IPS-11a (cell line): Measurements from ENCODE around the gene AUH.

ENCODE experiments used
- H3K4me3 ChIP-seq: one replicate; pipeline ENCODE4 v1.5.1; 2013; ENCODE audit warnings: low read depth, low read length, control low read depth

AUH gene

GRCh38 chr9:91298311-91298710 is 63.4 kb downstream of the AUH start:
- no peak overlapping the region for H3K4me3 ChIP-seq

- H3K4me3 ChIP-seq = no peak overlapping the region
These were observed 64.4 kb downstream of the AUH start for GRCh38 chr9:91297306-91297705.

- H3K4me3 ChIP-seq = no peak overlapping the region
These were observed 65.4 kb downstream of the AUH start for GRCh38 chr9:91296354-91296753.

DNA sequence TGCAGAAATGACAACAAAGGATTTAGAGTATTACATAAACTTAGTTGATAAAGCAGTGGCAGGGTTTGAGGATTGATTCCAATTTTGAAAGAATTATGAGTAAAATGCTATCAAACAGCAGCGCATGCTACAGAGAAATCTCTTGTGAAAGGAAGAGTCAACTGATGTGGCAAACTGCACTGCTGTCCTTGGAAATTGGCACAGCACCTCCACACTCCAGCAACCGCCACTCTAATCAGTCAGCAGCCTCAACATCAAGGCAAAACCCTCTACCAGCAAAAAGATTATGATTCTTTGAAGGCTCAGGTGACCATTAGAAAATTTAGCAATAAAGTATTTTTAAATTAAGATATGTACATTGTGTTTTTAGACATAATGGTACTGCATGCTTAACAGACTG is 66.4 kb downstream of the AUH start:
- no peak overlapping the region for H3K4me3 ChIP-seq

- no peak overlapping the region for H3K4me3 ChIP-seq
These were observed 69.9 kb downstream of the AUH start for GRCh38 chr9:91291866-91292265.

- no peak overlapping the region for H3K4me3 ChIP-seq
These were observed 72.5 kb downstream of the AUH start for GRCh38 chr9:91289244-91289643.

- H3K4me3 ChIP-seq = no peak overlapping the region
These were observed 75.9 kb downstream of the AUH start for GRCh38 chr9:91285729-91286353.

- H3K4me3 ChIP-seq = no peak overlapping the region
These were observed 79.4 kb downstream of the AUH start for GRCh38 chr9:91282292-91282691.

GRCh38 chr9:91279296-91280204 is 82.2 kb downstream of the AUH start:
- H3K4me3 ChIP-seq = no peak overlapping the region

DNA sequence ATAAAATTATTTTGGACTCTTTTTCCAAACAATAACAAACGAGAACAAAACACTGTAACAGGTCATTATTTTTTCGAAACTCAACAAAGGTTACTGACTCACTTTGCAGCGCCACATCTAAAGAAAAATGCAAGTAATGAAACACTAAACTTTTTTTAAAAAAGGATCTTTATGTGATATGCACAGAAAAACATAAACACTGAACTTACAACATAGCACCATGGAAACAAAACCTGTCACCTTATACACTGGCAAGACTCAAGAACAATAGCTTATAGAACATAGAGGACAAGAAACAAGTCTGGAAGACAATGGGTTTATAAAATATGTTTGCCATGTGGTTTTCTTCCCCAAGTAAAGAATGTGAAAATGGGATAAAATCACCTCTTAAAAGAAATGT is 85.2 kb downstream of the AUH start:
- H3K4me3 ChIP-seq = no peak overlapping the region

DNA sequence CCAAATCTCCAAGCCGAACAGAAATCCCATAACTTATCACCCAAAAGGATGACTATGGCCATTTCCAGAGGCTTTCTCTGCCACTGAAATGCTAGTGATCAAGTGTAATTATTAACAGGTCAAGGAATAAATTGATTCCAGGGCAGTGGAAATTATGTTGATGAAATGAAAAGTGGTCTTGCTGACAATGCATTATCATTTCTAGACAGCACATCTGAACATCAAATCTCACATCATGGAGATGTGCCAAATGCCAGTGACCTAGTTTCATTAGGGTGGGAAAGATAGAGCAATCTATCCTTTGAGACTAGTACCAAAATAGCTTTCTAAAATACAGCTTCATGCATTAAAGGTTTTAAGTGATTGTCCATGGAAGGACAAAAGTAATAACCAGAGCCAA is 86.1 kb downstream of the AUH start:
- no peak overlapping the region for H3K4me3 ChIP-seq

- no peak overlapping the region for H3K4me3 ChIP-seq
These were observed 86.7 kb downstream of the AUH start for GRCh38 chr9:91274949-91275492.

- H3K4me3 ChIP-seq = no peak overlapping the region
These were observed 87.7 kb downstream of the AUH start for GRCh38 chr9:91273853-91274552.

GRCh38 chr9:91271156-91271555 is 90.6 kb downstream of the AUH start:
- no peak overlapping the region for H3K4me3 ChIP-seq

DNA sequence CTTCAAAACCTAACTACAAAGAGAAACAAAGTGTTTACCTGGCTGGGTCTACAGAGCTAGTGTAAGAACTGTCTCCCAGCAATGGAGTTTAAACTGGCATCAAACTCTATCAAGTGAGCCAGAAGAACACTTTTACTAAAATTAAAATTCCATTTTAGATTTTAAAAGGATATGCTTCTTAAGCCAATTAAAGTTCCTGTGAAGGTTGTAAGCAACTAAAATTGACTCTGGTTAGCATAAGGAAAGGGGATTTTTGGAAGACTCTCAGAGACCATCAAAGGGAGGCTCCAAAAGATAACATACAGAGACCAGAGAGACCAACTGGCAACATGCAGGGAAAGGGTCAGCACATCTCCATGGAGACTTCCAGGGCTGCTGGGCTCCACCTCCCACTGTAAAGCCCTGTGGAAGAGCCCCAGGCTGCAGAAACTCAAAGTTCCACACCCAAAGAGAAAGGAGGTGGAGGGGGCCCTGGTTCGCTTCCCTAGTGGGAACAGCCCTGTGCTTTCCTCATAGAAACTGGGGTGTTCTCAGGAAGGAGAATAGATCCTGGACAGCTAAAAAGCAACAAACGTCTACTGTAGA is 91.7 kb downstream of the AUH start:
- H3K4me3 ChIP-seq = no peak overlapping the region

- no peak overlapping the region for H3K4me3 ChIP-seq
These were observed 95.3 kb downstream of the AUH start for GRCh38 chr9:91266448-91266847.

DNA sequence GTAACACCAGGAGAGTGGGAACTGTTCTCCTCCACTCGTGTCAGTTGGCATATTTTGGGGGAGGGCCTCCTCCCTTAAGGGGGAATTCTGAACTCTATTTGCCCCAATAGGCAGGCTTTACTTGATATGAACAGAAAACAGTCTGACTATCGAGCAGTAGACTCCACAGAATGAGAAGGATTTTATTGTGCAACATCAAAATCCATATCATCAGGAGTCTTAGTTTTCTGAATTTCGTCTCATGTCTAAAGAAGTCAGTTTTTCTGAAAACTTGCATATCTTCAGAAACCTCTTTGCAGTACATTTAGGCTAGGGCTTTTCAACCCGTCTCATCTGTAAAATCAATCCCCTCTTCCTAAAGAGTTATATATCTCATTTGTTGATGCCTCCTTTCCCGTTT is 96.2 kb downstream of the AUH start:
- H3K4me3 ChIP-seq = no peak overlapping the region

DNA sequence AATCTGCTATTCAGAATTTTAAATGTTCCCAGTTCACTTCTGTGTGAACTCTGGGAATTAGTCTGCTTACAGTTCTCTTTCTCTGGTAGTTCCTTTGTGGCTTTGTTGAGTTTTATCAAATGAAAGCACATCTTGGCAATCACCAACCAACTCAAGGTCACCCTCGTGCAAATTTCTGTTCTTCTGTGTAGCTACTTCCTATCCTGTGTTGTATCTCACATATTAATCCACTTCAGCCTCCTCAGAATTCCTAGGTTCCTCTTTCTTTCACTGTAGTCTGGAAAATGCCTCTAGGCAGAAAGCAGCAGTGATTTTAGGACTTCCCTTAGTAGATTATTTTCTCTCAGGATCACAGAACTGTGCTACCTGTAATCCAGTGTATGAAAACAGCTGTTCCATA is 100.3 kb downstream of the AUH start:
- no peak overlapping the region for H3K4me3 ChIP-seq

- no peak overlapping the region for H3K4me3 ChIP-seq
These were observed 102.6 kb downstream of the AUH start for GRCh38 chr9:91259162-91259561.

DNA sequence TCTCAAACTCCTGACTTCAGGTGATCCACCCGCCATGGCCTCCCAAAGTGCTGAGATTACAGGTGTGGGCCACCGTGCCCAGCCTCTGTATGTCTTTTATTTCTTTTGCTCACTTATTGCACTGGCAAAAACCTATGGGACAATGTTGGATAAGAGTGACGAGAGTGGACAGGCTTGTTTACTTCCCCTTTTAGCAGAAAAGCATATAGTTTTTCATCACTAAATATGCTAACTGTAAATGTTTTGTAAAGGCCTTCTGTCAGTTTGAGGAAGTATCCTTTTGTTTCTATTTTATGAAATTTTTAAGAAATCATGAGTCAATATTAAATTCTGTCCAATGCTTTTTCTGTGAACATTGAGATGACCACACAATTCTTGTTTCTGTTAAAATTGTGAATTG is 103.3 kb downstream of the AUH start:
- H3K4me3 ChIP-seq = no peak overlapping the region

GRCh38 chr9:91256235-91256634 is 105.5 kb downstream of the AUH start:
- H3K4me3 ChIP-seq = no peak overlapping the region
